HepG2 (cell line): ENCODE measurements around the gene PIGR. TPM values are rescaled to one million over a fixed set of nuclear protein-coding genes. Genes with fewer than 3 reads are reported as not detected.

ENCODE experiments used
- ATAC-seq: fragments of 200-7000 bp; cut with Tn5 transposase; 3 replicates; pipeline ENCODE4 v1.9.1; 2020; ENCODE audit warnings: mild to moderate bottlenecking, moderate library complexity
- BruUV-seq: library from RNA; stranded (reverse); fragments of 400-500 nt; replicated peaks from 2 replicates; lab custom pipeline; 2021; lab: Mats Ljungman, UMichigan
- CTCF ChIA-PET: fragments of 300-600 bp; formaldehyde crosslinking; extraction: SDS; loops from one replicate; lab custom pipeline; 2021; ENCODE audit warnings: low total read pairs, inconsistent platforms, low intra/inter-chr PET ratio; lab: Yijun Ruan, JAX
- POLR2A ChIA-PET: fragments of 350-600 bp; sonication (Branson Sonifier 250); formaldehyde crosslinking; loops from one replicate; lab custom pipeline; 2020; ENCODE audit warnings: antibody characterized with exemption, inconsistent platforms; lab: Yijun Ruan, JAX
- DNase-seq: peaks from one replicate; pipeline ENCODE4 v3.0.0-alpha.2; 2015; ENCODE audit warnings: low spot score
- FAIRE-seq: peaks from 3 replicates; lab custom pipeline; 2011; peaks lifted over from hg19 to GRCh38; lab: Jason Lieb, UNC
- H2AFZ ChIP-seq: one replicate; pipeline ENCODE4 v1.6.1; 2011; ENCODE audit warnings: low read length, inconsistent platforms
- H3K27ac ChIP-seq: fragments of 300-600 bp; 3 replicates; pipeline ENCODE4 v1.8.0; 2011; ENCODE audit warnings: mixed run types, mild to moderate bottlenecking, mixed read lengths, low read length, inconsistent platforms; ENCODE audit not compliant: insufficient read depth; ENCODE audit errors: extremely low read length
- H3K27me3 ChIP-seq, 2 experiments: fragments of 200-600 bp in 1 of 2; 2 replicates in 1 of 2; 3 replicates in 1 of 2; pipeline versions ENCODE4 v1.6.0 to v1.8.0; 2011; ENCODE audit warnings: low read length in 2 of 2, mild to moderate bottlenecking in 2 of 2, moderate library complexity in 2 of 2, inconsistent platforms in 1 of 2; ENCODE audit not compliant: insufficient read depth in 2 of 2, control insufficient read depth in 1 of 2
- H3K36me3 ChIP-seq, 2 experiments: fragments of 200-600 bp in 1 of 2; replicated peaks in 1 of 2; 2 replicates in 1 of 2; 3 replicates in 1 of 2; pipeline versions ENCODE4 v1.5.1 to v1.8.0; 2011; ENCODE audit warnings: low read length in 2 of 2, inconsistent platforms in 1 of 2; ENCODE audit not compliant: insufficient read depth in 2 of 2, control insufficient read depth in 1 of 2
- H3K4me1 ChIP-seq: 2 replicates; pipeline ENCODE4 v1.5.1; 2012; ENCODE audit warnings: low read length, inconsistent platforms; ENCODE audit not compliant: insufficient read depth
- H3K4me2 ChIP-seq: 2 replicates; pipeline ENCODE4 v1.6.0; 2011; ENCODE audit warnings: low read depth, low read length, inconsistent platforms
- H3K4me3 ChIP-seq, 3 experiments: fragments of 200-600 bp in 1 of 3; sonication (generic), shearing (Covaris generic) in 1 of 3; replicated peaks in 1 of 3; 2 replicates each; pipeline ENCODE4 v1.5.1; 2011 to 2016; ENCODE audit warnings: low read length in 3 of 3, inconsistent platforms in 2 of 3, low read depth in 2 of 3, mild to moderate bottlenecking in 2 of 3, control low read depth in 1 of 3, mixed read lengths in 1 of 3; ENCODE audit not compliant: insufficient read depth in 1 of 3
- H3K79me2 ChIP-seq: one replicate; pipeline ENCODE4 v1.6.1; 2011; ENCODE audit warnings: low read length, inconsistent platforms; ENCODE audit not compliant: insufficient read depth
- H3K9ac ChIP-seq: 2 replicates; pipeline ENCODE4 v1.6.0; 2011; ENCODE audit warnings: mild to moderate bottlenecking, low read depth, low read length, inconsistent platforms; ENCODE audit not compliant: insufficient read depth
- H3K9me3 ChIP-seq: 2 replicates; pipeline ENCODE4 v1.5.1; 2012; ENCODE audit warnings: mild to moderate bottlenecking, low read length
- H4K20me1 ChIP-seq: 2 replicates; pipeline ENCODE4 v1.6.0; 2011; ENCODE audit warnings: inconsistent platforms, mild to moderate bottlenecking, low read length, moderate library complexity; ENCODE audit not compliant: insufficient read depth
- GATAD1 ChIP-seq: IDR thresholded peaks from 2 replicates; pipeline ENCODE4 v1.6.1; 2016; ENCODE audit warnings: missing genetic modification reagents, missing compliant biosample characterization
- RARG ChIP-seq: sonication (generic); formaldehyde crosslinking; IDR thresholded peaks from 2 replicates; pipeline ENCODE4 v1.4.0; 2020; ENCODE audit warnings: low read depth, mild to moderate bottlenecking, missing genetic modification reagents
- ZNF501 ChIP-seq: sonication (generic); formaldehyde crosslinking; IDR thresholded peaks from 2 replicates; pipeline ENCODE4 v1.5.1; 2020; ENCODE audit warnings: mild to moderate bottlenecking, moderate library complexity, missing genetic modification reagents
- ZNF557 ChIP-seq: sonication (generic); formaldehyde crosslinking; IDR thresholded peaks from 2 replicates; pipeline ENCODE4 v1.4.0; 2020; ENCODE audit warnings: missing genetic modification reagents
- ZNF772 ChIP-seq: sonication (generic); formaldehyde crosslinking; IDR thresholded peaks from 2 replicates; pipeline ENCODE4 v1.5.0; 2020; ENCODE audit warnings: mild to moderate bottlenecking, missing genetic modification reagents
- WGBS: methylation state at CpG from one replicate; pipeline ENCODE4 v1.1.6; 2017; ENCODE audit warnings: low lambda C conversion rate; 5-methylcytosine and 5-hydroxymethylcytosine counted together
- in situ Hi-C: cut with HindIII; loops from 2 replicates; pipeline ENCODE4 v1.10.0; 2017; ENCODE audit warnings: low pct_unique_long_range_greater_than_20kb; ENCODE audit not compliant: extremely low pct_ligation_motif_present
- intact Hi-C: fragments of 100-400 bp; cut with micrococcal nuclease; formaldehyde crosslinking; loops from one replicate; pipeline ENCODE4 v1.10.0; 2022; ENCODE audit not compliant: unreplicated experiment
- polyA plus RNA-seq, 8 experiments: library from polyadenylated mRNA; depleted of rRNA in 3 of 8; stranded (reverse) in 7 of 8; unstranded in 1 of 8; fragments of >200 nt; fragmentation: Illumina TruSeq in 4 of 8; extraction: Trizol in 4 of 8; gene quantifications; 2 replicates each; pipeline versions ENCODE4 v1.2.1 to v1.2.3, GENCODE V29; 2011 to 2016; ENCODE audit warnings: low read depth in 4 of 8, missing spikeins in 1 of 8, mixed read lengths in 1 of 8; ENCODE audit not compliant: insufficient read depth in 1 of 8
- total RNA-seq, 5 experiments: library from RNA; depleted of rRNA; stranded (reverse); fragments of >200 nt; fragmentation: Illumina TruSeq; extraction: Trizol; gene quantifications; 2 replicates each; pipeline ENCODE4 v1.2.3, GENCODE V29; 2016; ENCODE audit warnings: low read depth in 1 of 5
- TF ChIP-seq, protein P1 (sequence below), 2 experiments: fragments of 450-650 bp in 1 of 2; sonication (generic) in 1 of 2; formaldehyde crosslinking in 1 of 2; IDR thresholded peaks; 2 replicates each; pipeline versions ENCODE4 v1.6.1 to v1.8.0; 2016 to 2022; ENCODE audit warnings: antibody characterized with exemption in 1 of 2, mild to moderate bottlenecking in 1 of 2, missing genetic modification reagents in 1 of 2
- TF ChIP-seq, protein P2 (sequence below): IDR thresholded peaks from 2 replicates; pipeline ENCODE4 v1.6.1; 2016; ENCODE audit warnings: low read depth, missing genetic modification reagents, missing compliant biosample characterization

Gene PIGR
- total and polyA plus RNA-seq, 2 of the 13 experiments (the other 11 are each of a cell fraction or from before 2014, with no cell fraction given), result not detected

- no TSS peak for BruUV-seq
- intact Hi-C loops, result no loop called here
- H2AFZ ChIP-seq, result no peak overlapping the region
- FAIRE-seq, result no peak
- no peak overlapping the region for H3K4me3 ChIP-seq
- no peak overlapping the region for H3K4me2 ChIP-seq
- H3K9me3 ChIP-seq, result no peaks in the 10 kb centered on the region
- no peak overlapping the region for H3K27ac ChIP-seq
- no peak for DNase-seq
- no peak for ATAC-seq
- no peaks in the 10 kb centered on the region for H4K20me1 ChIP-seq
- CTCF ChIA-PET, result no interaction called here
- peaks cover 1 to 20% of the 10 kb centered on the region in 2 experiments for H3K27me3 ChIP-seq
- POLR2A ChIA-PET, result no interaction called here
- no peaks in the 10 kb centered on the region for H3K4me1 ChIP-seq
- H3K36me3 ChIP-seq, result no peaks in the 10 kb centered on the region
- no peaks in the 10 kb centered on the region for H3K79me2 ChIP-seq
- no peak overlapping the region for H3K9ac ChIP-seq
- in situ Hi-C loops, result loop anchor here (25.0 kb wide), 1 partner anchor 279 kb away; the partner anchor contains the start of gene DYRK3
- 12% methylated on average over 8 of the region's 8 CpGs for WGBS
- TF ChIP-seq ZNF557 (CRISPR knock-in tag) (no peak), GATAD1 (CRISPR knock-in tag) (no peak), ZNF501 (CRISPR knock-in tag) (no peak), ZNF772 (CRISPR knock-in tag) (no peak), RARG (CRISPR knock-in tag) (no peak)
- TF ChIP-seq, protein P1, sequence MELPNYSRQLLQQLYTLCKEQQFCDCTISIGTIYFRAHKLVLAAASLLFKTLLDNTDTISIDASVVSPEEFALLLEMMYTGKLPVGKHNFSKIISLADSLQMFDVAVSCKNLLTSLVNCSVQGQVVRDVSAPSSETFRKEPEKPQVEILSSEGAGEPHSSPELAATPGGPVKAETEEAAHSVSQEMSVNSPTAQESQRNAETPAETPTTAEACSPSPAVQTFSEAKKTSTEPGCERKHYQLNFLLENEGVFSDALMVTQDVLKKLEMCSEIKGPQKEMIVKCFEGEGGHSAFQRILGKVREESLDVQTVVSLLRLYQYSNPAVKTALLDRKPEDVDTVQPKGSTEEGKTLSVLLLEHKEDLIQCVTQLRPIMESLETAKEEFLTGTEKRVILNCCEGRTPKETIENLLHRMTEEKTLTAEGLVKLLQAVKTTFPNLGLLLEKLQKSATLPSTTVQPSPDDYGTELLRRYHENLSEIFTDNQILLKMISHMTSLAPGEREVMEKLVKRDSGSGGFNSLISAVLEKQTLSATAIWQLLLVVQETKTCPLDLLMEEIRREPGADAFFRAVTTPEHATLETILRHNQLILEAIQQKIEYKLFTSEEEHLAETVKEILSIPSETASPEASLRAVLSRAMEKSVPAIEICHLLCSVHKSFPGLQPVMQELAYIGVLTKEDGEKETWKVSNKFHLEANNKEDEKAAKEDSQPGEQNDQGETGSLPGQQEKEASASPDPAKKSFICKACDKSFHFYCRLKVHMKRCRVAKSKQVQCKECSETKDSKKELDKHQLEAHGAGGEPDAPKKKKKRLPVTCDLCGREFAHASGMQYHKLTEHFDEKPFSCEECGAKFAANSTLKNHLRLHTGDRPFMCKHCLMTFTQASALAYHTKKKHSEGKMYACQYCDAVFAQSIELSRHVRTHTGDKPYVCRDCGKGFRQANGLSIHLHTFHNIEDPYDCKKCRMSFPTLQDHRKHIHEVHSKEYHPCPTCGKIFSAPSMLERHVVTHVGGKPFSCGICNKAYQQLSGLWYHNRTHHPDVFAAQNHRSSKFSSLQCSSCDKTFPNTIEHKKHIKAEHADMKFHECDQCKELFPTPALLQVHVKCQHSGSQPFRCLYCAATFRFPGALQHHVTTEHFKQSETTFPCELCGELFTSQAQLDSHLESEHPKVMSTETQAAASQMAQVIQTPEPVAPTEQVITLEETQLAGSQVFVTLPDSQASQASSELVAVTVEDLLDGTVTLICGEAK (IDR thresholded peaks at IDR 0.05), result no peak
- TF ChIP-seq, protein P1 (CRISPR knock-in tag; IDR thresholded peaks at IDR 0.05), result no peak
- TF ChIP-seq, protein P2, sequence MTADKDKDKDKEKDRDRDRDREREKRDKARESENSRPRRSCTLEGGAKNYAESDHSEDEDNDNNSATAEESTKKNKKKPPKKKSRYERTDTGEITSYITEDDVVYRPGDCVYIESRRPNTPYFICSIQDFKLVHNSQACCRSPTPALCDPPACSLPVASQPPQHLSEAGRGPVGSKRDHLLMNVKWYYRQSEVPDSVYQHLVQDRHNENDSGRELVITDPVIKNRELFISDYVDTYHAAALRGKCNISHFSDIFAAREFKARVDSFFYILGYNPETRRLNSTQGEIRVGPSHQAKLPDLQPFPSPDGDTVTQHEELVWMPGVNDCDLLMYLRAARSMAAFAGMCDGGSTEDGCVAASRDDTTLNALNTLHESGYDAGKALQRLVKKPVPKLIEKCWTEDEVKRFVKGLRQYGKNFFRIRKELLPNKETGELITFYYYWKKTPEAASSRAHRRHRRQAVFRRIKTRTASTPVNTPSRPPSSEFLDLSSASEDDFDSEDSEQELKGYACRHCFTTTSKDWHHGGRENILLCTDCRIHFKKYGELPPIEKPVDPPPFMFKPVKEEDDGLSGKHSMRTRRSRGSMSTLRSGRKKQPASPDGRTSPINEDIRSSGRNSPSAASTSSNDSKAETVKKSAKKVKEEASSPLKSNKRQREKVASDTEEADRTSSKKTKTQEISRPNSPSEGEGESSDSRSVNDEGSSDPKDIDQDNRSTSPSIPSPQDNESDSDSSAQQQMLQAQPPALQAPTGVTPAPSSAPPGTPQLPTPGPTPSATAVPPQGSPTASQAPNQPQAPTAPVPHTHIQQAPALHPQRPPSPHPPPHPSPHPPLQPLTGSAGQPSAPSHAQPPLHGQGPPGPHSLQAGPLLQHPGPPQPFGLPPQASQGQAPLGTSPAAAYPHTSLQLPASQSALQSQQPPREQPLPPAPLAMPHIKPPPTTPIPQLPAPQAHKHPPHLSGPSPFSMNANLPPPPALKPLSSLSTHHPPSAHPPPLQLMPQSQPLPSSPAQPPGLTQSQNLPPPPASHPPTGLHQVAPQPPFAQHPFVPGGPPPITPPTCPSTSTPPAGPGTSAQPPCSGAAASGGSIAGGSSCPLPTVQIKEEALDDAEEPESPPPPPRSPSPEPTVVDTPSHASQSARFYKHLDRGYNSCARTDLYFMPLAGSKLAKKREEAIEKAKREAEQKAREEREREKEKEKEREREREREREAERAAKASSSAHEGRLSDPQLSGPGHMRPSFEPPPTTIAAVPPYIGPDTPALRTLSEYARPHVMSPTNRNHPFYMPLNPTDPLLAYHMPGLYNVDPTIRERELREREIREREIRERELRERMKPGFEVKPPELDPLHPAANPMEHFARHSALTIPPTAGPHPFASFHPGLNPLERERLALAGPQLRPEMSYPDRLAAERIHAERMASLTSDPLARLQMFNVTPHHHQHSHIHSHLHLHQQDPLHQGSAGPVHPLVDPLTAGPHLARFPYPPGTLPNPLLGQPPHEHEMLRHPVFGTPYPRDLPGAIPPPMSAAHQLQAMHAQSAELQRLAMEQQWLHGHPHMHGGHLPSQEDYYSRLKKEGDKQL (CRISPR knock-in tag), result no peak
Measured at GRCh38 chr1:206916000-206916709, 30.1 kb downstream of the PIGR start.
